NT2/D1 (cell line): ENCODE measurements around the gene PLEKHB2.

ENCODE experiments used
- SUZ12 ChIP-seq: IDR thresholded peaks from 2 replicates; pipeline ENCODE4 v1.6.1; 2011; ENCODE audit not compliant: insufficient read length, insufficient read depth; ENCODE audit errors: extremely low read depth
- YY1 ChIP-seq: IDR thresholded peaks from 2 replicates; pipeline ENCODE4 v1.6.1; 2011; ENCODE audit not compliant: insufficient read length, insufficient read depth

DNA sequence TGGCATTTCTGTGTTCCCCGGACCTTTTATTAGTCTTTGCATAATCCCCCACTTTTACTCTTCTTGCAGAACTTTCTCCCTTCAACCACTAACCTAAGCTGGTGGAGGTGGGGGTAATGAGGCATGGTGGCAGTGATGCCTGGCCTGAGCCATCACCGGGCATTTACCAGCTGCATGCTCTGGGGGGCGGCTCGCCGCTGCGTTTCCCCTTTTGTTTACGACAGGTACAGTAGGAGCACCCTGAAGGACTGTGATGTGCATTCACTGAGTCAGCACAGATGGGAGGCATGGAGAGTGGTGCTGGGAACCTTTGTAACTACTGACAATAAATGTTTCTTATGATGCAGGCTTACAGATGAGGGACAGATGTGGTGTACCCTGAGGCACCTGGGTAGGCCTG, 46.9 kb downstream of the PLEKHB2 start:
- TF ChIP-seq YY1 (no peak), SUZ12 (no peak)
